ENCODE data around the gene CHD6. TPM values are rescaled to one million over a fixed set of nuclear protein-coding genes. Genes with fewer than 3 reads are reported as not detected.

Gene CHD6
- total RNA-seq, 2 experiments from 2014 or later: 114 to 126 TPM

- peaks cover 11 to 21% of the 10 kb centered on the region in 2 experiments for H3K27me3 ChIP-seq (ENCODE audit: control insufficient read depth in 1 of 2, insufficient read depth in 2 of 2, low read length in 2 of 2)
- POLR2A ChIA-PET: no interaction called here
Measured at GRCh38 chr20:41376349-41376748, 241.8 kb downstream of the CHD6 start.

GRCh38 chr20:41375846-41376245 lies 242.3 kb downstream of the CHD6 start:
- no peak overlapping the region for H3K4me3 ChIP-seq (ENCODE audit: low read length)
- Mint-ChIP-seq H3K27me3 (peaks cover 46% of the 10 kb centered on the region), H3K27ac (no peak overlapping the region), H3K9me3 (peaks cover 5% of the 10 kb centered on the region), H3K4me3 (no peak overlapping the region), H3K36me3 (ENCODE audit: low read depth) (no peaks in the 10 kb centered on the region), H3K4me1 (ENCODE audit: low read depth) (peaks cover 13% of the 10 kb centered on the region)
- ATAC-seq (ENCODE audit: poor library complexity): no peak
- H3K27ac ChIP-seq (ENCODE audit: low read depth in 1 of 2, low read length in 2 of 2): no peak overlapping the region
- peaks cover 6 to 26% of the 10 kb centered on the region in 2 experiments for H3K9me3 ChIP-seq (ENCODE audit: control insufficient read depth in 1 of 2, insufficient read depth in 1 of 2, low read length in 2 of 2)
- peaks cover 10 to 21% of the 10 kb centered on the region in 2 experiments for H3K27me3 ChIP-seq (ENCODE audit: control insufficient read depth in 1 of 2, insufficient read depth in 2 of 2, low read length in 2 of 2)
- H3K4me1 ChIP-seq (ENCODE audit: insufficient read depth, low read length): no peaks in the 10 kb centered on the region
- TF ChIP-seq, protein P1, sequence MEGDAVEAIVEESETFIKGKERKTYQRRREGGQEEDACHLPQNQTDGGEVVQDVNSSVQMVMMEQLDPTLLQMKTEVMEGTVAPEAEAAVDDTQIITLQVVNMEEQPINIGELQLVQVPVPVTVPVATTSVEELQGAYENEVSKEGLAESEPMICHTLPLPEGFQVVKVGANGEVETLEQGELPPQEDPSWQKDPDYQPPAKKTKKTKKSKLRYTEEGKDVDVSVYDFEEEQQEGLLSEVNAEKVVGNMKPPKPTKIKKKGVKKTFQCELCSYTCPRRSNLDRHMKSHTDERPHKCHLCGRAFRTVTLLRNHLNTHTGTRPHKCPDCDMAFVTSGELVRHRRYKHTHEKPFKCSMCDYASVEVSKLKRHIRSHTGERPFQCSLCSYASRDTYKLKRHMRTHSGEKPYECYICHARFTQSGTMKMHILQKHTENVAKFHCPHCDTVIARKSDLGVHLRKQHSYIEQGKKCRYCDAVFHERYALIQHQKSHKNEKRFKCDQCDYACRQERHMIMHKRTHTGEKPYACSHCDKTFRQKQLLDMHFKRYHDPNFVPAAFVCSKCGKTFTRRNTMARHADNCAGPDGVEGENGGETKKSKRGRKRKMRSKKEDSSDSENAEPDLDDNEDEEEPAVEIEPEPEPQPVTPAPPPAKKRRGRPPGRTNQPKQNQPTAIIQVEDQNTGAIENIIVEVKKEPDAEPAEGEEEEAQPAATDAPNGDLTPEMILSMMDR (IDR thresholded peaks at IDR 0.05): no peak
- intact Hi-C loops (cut with DNase I, micrococcal nuclease): no loop called here
- CTCF ChIA-PET: no interaction called here
- no peak for DNase-seq
- H3K36me3 ChIP-seq (ENCODE audit: insufficient read depth, low read length): no peaks in the 10 kb centered on the region
- POLR2A ChIA-PET: no interaction called here

More at GRCh38 chr20:41376349-41376748, 241.8 kb downstream of the CHD6 start:
- TF ChIP-seq, protein P1 (IDR thresholded peaks at IDR 0.05): no peak
- DNase-seq (no peak), ATAC-seq (ENCODE audit: poor library complexity) (no peak)
- H3K36me3 ChIP-seq (ENCODE audit: insufficient read depth, low read length): no peaks in the 10 kb centered on the region
- H3K27ac Mint-ChIP-seq: no peak overlapping the region
- no peaks in the 10 kb centered on the region for H3K4me1 ChIP-seq (ENCODE audit: insufficient read depth, low read length)
- no peak overlapping the region for H3K4me3 Mint-ChIP-seq
- peaks cover 1% of the 10 kb centered on the region for H3K9me3 Mint-ChIP-seq
- peaks cover 41% of the 10 kb centered on the region for H3K27me3 Mint-ChIP-seq
- H3K4me1 Mint-ChIP-seq (ENCODE audit: low read depth): peaks cover 15% of the 10 kb centered on the region
- intact Hi-C loops (cut with DNase I, micrococcal nuclease): no loop called here
- CTCF ChIA-PET: no interaction called here
- peaks cover 2 to 21% of the 10 kb centered on the region in 2 experiments for H3K9me3 ChIP-seq (ENCODE audit: control insufficient read depth in 1 of 2, insufficient read depth in 1 of 2, low read length in 2 of 2)
- H3K4me3 ChIP-seq (ENCODE audit: low read length): no peak overlapping the region
- H3K27ac ChIP-seq (ENCODE audit: low read depth in 1 of 2, low read length in 2 of 2): no peak overlapping the region
- no peaks in the 10 kb centered on the region for H3K36me3 Mint-ChIP-seq (ENCODE audit: low read depth)

DNA sequence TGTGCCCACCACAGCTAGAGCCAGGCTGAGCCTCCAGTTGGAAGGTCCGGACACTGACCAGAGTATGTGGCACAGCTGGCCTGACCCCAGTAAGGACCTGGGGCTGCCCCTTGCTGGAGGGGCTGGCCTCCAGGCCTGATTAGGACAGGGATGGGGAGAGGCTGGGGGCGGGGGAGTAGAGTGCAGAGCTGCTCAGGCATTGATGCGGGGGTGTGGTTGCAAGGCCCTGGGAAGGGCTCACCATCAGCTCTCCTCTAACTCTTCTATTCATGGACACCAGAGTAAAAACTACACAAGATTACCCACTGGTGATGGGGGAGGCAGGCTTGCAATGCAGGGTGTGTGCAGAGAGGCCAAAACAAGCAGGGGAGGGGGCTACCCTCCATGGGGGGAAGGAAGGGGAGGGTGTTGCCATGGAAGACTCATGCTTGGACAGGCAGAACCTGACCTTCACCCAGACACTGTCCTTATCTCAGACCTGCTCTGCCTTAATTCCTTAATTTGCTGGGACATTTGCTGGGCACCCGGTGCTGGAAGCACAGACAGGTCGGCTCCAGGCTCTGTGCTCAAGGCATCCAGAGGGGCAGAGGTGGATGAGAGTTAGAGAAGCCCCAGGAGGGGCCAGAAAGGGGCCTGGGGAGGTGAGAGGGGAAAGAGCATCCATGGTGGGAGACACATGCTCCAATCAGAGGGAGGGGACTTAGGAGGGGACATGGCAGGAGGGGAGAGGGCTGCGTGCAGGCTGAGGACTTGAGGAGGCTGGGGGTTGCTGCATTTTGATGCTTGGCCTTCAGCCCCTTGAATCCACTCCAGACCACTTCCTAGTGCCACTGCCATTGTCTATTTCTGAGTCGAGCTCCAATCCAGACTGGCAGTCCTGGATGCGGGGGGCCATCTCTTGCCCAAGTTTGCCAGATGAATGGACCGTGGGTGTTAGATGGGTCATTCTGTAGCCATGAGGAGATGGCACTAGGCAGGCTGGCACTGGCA lies 244.0 kb downstream of the CHD6 start:
- Histone ChIP-seq H3K27ac (ENCODE audit: low read depth in 1 of 2, low read length in 2 of 2) (no peak overlapping the region), H3K4me1 (ENCODE audit: insufficient read depth, low read length) (no peaks in the 10 kb centered on the region), H3K9me3 (ENCODE audit: control insufficient read depth in 1 of 2, insufficient read depth in 1 of 2, low read length in 2 of 2) (peaks cover 6 to 29% of the 10 kb centered on the region in 2 experiments), H3K36me3 (ENCODE audit: insufficient read depth, low read length) (no peaks in the 10 kb centered on the region), H3K4me3 (ENCODE audit: low read length) (no peak overlapping the region), H3K27me3 (ENCODE audit: control insufficient read depth in 1 of 2, insufficient read depth in 2 of 2, low read length in 2 of 2) (peaks cover 11 to 28% of the 10 kb centered on the region in 2 experiments)
- POLR2A ChIA-PET: no interaction called here
- intact Hi-C loops (cut with DNase I, micrococcal nuclease): no loop called here
- CTCF ChIA-PET: no interaction called here
- TF ChIP-seq, protein P1 (IDR thresholded peaks at IDR 0.05): no peak
- no peak overlapping the region for H3K4me3 Mint-ChIP-seq
- no peaks in the 10 kb centered on the region for H3K36me3 Mint-ChIP-seq (ENCODE audit: low read depth)
- no peak overlapping the region for H3K27ac Mint-ChIP-seq
- peaks cover 5% of the 10 kb centered on the region for H3K9me3 Mint-ChIP-seq
- no peaks in the 10 kb centered on the region for H3K4me1 Mint-ChIP-seq (ENCODE audit: low read depth)
- ATAC-seq (ENCODE audit: poor library complexity): no peak
- DNase-seq: no peak
- peaks cover 46% of the 10 kb centered on the region for H3K27me3 Mint-ChIP-seq
